GM18951 (cell line): Measurements from ENCODE around the gene FBXO39.
"Not testable (repeated sequence)": the region's sequence is repeated elsewhere in the genome, so short reads cannot be mapped to it uniquely, and the experiment has no call there.

ENCODE experiments used
- POLR2A ChIP-seq: IDR thresholded peaks from 4 replicates; pipeline ENCODE4 v1.6.1; 2011; ENCODE audit warnings: mild to moderate bottlenecking; ENCODE audit not compliant: insufficient read length, insufficient read depth; ENCODE audit errors: extremely low read depth
- in situ Hi-C: fragments of 300-500 bp; cut with MboI; formaldehyde crosslinking; loops from one replicate; pipeline ENCODE4 v1.12.0; 2022; ENCODE audit warnings: low sequenced_read_pairs, mixed read lengths, inconsistent platforms; ENCODE audit not compliant: unreplicated experiment

FBXO39 gene

GRCh38 chr17:6775871-6776405, at the start of gene FBXO39:
Gene FBXO39 (plus strand): TSS chr17:6776215. CDS start chr17:6779869, 3,654 bp downstream.
- in situ Hi-C loops, result no loop called here
- peak; percentile 55 for TF ChIP-seq POLR2A

GRCh38 chr17:6729531-6729930, 46.5 kb upstream of the FBXO39 start:
- no peak for TF ChIP-seq POLR2A
- in situ Hi-C loops, result no loop called here

DNA sequence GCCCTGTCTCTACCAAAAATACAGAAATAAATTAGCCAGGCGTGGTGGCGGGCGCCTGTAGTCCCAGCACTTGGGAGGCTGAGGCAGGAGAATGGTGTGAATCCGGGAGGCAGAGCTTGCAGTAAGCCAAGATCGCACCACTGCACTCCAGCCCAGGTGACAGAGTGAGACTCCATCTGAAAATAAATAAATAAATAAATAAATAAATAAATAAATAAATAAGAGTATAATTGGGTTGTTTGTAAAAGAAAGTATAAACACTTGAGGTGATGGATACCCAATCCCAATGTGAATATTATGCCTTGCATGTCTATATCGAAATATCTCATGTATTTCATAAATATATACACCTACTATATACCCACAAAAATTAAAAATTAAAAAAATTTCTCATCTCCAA, 29.4 kb upstream of the FBXO39 start:
- in situ Hi-C loops, result not testable (repeated sequence)

DNA sequence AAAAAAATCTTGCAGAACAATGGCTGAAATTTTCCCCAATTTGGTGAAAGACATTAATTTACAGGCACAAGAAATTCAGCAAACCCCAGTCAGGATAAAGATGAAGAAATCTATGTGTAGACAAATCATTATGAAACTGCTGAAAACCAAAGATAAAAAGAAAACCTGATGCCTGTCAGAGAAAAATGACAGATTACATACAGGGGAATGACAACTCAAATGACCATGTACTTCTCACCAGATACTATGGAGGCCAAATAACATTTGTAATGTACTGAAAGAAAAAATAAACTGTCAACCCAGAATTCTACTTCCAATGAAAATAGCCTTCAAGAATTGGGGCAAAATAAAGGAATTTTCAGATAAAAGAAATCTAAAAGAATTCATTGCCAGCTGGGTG, 27.4 kb upstream of the FBXO39 start:
- in situ Hi-C loops, result no loop called here
- no peak for TF ChIP-seq POLR2A

GRCh38 chr17:6749519-6749918, 26.5 kb upstream of the FBXO39 start:
- TF ChIP-seq POLR2A, result no peak
- in situ Hi-C loops, result no loop called here

- no peak for TF ChIP-seq POLR2A
- in situ Hi-C loops, result no loop called here
Measured at GRCh38 chr17:6752068-6752909, 23.7 kb upstream of the FBXO39 start.

DNA sequence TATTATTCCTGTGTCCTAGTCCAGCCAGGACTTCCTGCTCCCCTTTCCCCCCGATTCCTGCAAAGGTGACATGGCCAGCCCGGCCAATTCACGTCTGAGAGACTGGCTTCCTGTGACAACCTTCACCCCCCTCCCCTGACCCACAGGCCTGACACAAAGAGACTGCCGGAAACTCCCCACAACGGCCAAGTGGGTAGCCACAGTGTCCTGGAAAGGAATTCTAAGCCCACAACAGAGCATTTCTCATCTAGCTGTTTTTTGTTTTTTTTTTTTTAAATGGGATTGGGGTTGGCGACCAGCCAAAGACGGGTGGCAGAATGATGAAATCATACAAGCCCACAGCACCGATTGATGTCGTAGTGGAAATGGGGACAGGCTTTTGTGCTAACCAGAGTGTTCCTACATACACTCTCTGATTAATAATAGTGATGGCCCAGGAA, 23.0 kb upstream of the FBXO39 start:
- in situ Hi-C loops, result no loop called here
- TF ChIP-seq POLR2A, result no peak

- no peak for TF ChIP-seq POLR2A
- in situ Hi-C loops, result no loop called here
Measured at GRCh38 chr17:6753546-6753945, 22.5 kb upstream of the FBXO39 start.

GRCh38 chr17:6755281-6755680, 20.7 kb upstream of the FBXO39 start:
- no peak for TF ChIP-seq POLR2A
- in situ Hi-C loops, result no loop called here

GRCh38 chr17:6755731-6756184, 20.3 kb upstream of the FBXO39 start, which contains the start of gene XAF1:
Gene XAF1 (plus strand): TSS chr17:6756046. CDS start chr17:6756079, 33 bp downstream.
- TF ChIP-seq POLR2A, result peak; percentile 69
- in situ Hi-C loops, result no loop called here

DNA sequence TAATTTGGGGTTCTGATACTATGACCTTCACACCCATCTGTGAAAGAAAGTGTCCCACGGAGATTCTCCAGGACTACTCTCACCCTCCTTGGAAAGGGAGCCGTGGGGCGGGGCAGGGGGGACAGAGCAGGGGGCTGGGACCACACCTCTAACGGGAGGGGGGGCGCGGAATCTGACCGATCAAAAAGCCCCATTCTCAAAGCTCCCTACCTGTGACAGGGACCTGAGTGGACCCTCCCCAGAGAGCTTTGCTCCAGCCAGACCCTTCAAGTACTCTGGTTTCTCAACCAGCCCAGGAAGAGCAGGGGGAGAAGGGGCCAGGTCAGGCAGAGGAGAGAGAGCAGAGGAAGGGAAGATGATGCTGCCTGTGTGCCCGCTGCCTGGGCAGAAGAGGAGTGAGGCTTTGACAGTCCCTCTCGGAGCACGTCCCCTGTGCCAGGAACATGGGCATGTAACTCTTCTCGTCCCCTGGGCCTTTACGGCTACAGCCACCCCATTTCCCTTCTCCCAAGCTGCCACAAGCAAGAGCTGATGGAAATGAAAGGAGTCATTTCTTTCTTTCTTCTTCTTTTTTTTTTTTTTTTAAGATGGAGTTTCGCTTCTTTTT, 19.5 kb upstream of the FBXO39 start:
- in situ Hi-C loops, result no loop called here
- peak; percentile 13 for TF ChIP-seq POLR2A

GRCh38 chr17:6757747-6758146, 18.3 kb upstream of the FBXO39 start:
- in situ Hi-C loops, result no loop called here
- no peak for TF ChIP-seq POLR2A

GRCh38 chr17:6761779-6762178, 14.2 kb upstream of the FBXO39 start:
- in situ Hi-C loops, result no loop called here

GRCh38 chr17:6768447-6768846, 7.6 kb upstream of the FBXO39 start:
- in situ Hi-C loops, result no loop called here

More at GRCh38 chr17:6761779-6762178, 14.2 kb upstream of the FBXO39 start:
- no peak for TF ChIP-seq POLR2A

More at GRCh38 chr17:6768447-6768846, 7.6 kb upstream of the FBXO39 start:
- no peak for TF ChIP-seq POLR2A
